Measurements from ENCODE around the gene KLHDC2. TPM values are rescaled to one million over a fixed set of nuclear protein-coding genes. Genes with fewer than 3 reads are reported as not detected.
"Not testable (repeated sequence)": the region's sequence is repeated elsewhere in the genome, so short reads cannot be mapped to it uniquely, and the experiment has no call there.

KLHDC2 gene, protein sequence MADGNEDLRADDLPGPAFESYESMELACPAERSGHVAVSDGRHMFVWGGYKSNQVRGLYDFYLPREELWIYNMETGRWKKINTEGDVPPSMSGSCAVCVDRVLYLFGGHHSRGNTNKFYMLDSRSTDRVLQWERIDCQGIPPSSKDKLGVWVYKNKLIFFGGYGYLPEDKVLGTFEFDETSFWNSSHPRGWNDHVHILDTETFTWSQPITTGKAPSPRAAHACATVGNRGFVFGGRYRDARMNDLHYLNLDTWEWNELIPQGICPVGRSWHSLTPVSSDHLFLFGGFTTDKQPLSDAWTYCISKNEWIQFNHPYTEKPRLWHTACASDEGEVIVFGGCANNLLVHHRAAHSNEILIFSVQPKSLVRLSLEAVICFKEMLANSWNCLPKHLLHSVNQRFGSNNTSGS
- 10 to 100 TPM; 38.4 to 74.3 (median 66.2) TPM for total RNA-seq

DNA sequence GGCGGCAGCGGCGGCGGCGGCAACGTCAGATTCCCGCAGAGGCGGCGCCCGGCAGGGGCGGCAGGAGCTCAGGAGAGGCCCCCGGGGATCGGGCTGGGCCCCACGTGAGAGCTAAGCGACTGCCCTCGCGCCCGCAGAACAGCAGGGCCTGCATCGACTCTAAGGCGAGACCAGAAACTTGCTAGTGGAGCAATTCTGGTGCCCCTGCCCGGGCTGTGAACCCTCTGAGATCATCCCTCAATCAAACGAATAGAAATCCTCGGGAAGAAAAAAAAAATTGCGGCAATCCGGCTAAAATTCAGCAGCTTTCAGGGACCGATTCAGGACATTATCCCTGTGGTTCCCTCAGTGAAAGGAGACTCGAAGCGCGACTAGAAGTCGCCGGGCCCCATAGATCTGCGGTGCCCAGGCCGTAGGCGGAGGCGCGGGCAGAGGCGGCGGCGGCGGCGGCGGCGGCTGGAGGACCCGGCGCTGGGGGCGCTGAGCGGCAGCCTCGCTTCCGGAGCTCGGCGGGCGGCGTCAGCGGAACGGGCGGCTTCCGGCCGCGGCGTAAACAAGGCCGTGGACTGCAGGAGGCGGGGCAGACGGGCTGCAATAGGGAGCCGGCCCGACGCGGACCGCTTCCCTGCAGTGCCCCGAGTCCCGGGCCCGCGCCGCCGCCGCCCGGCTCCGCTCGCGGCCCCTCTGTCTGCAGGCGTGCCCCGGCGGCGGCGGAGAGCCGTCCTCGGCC is at the start of gene KLHDC2:
TSS of gene KLHDC2 (plus strand) at position 583 of the 730 bp plus-strand sequence. CDS start 316 bp downstream, outside the sequence.
- no peaks in the 10 kb centered on the region for H3K27me3 ChIP-seq
- WGBS, 2 donors: 1% methylated on average over 59 to 67 of the region's 86 CpGs

GRCh38 chr14:49720744-49721143 is 47.2 kb upstream of the KLHDC2 start:
- no peak overlapping the region for H3K4me3 ChIP-seq
- H3K27me3 ChIP-seq: no peaks in the 10 kb centered on the region
- H3K4me1 ChIP-seq: no peaks in the 10 kb centered on the region
- no peak for TF ChIP-seq EP300 (IDR thresholded peaks at IDR 0.05)
- no peak for TF ChIP-seq CTCF (IDR thresholded peaks at IDR 0.05)
- no peak for TF ChIP-seq POLR2A (IDR thresholded peaks at IDR 0.05)
- peaks cover 0 to 78% (median 2%) of the 10 kb centered on the region in 3 donors for H3K36me3 ChIP-seq
- no peak overlapping the region for H3K27ac ChIP-seq
- DNase-seq (ENCODE audit: low spot score in 2 of 2): no peak
- H3K9me3 ChIP-seq: no peaks in the 10 kb centered on the region

More for the DNA sequence above, at the start of gene KLHDC2:
- H3K4me3 ChIP-seq: peak within 1 kb of the TSS; percentile 74 to 98 (median 90)
- H3K27ac ChIP-seq: peak within 1 kb of the TSS; percentile 91 to 99 (median 96)
- DNase-seq (ENCODE audit: low spot score in 2 of 2): peak; percentile 72 to 73
- peaks cover 0 to 37% (median 29%) of the 10 kb centered on the region in 4 donors for H3K4me1 ChIP-seq
- peak; percentile 92 to 96 for TF ChIP-seq POLR2A (IDR thresholded peaks at IDR 0.05)
- peak; percentile 18 to 76 (median 51) for TF ChIP-seq CTCF (IDR thresholded peaks at IDR 0.05)
- peak in 1 of 2 donors; percentile 68 for TF ChIP-seq EP300 (IDR thresholded peaks at IDR 0.05)
- H3K9me3 ChIP-seq: no peaks in the 10 kb centered on the region
- H3K36me3 ChIP-seq: peaks cover 0 to 20% (median 0%) of the 10 kb centered on the region in 3 donors

- 77 to 82% methylated on average over 9 of the region's 9 CpGs for WGBS, 2 donors
- not testable (repeated sequence) for H3K9me3 ChIP-seq; H3K4me3 ChIP-seq; H3K27ac ChIP-seq; H3K27me3 ChIP-seq; DNase-seq (ENCODE audit: low spot score in 2 of 2); H3K4me1 ChIP-seq
- peaks cover 0 to 82% (median 0%) of the 10 kb centered on the region in 3 donors for H3K36me3 ChIP-seq
Observed at GRCh38 chr14:49721733-49722435, 46.1 kb upstream of the KLHDC2 start.

DNA sequence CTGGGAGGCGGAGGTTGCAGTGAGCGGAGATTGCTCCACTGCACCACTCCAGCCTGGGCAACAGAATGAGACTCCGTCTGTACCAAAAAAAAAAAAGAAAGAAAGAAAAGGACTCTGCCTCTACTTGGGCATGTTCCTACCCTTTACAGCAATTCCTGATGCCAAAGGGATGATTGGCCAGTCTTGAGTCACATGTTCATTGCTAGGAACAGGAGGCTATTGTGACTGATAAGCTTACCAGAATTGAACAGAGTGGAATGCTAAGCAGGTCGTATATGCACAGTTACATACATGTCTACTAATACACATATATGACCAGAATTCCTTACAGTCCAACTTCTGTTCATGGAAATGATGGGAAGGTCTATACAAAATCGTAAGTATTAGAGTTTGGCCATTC is 40.8 kb upstream of the KLHDC2 start:
- no peak for DNase-seq (ENCODE audit: low spot score in 2 of 2)
- 79 to 80% methylated on average over 5 of the region's 5 CpGs for WGBS, 2 donors
- peaks cover 0 to 89% (median 0%) of the 10 kb centered on the region in 3 donors for H3K36me3 ChIP-seq
- H3K4me3 ChIP-seq: no peak overlapping the region
- H3K9me3 ChIP-seq: no peaks in the 10 kb centered on the region
- no peak overlapping the region for H3K27ac ChIP-seq
- no peaks in the 10 kb centered on the region for H3K4me1 ChIP-seq
- no peaks in the 10 kb centered on the region for H3K27me3 ChIP-seq
- no peak for TF ChIP-seq CTCF (IDR thresholded peaks at IDR 0.05)
- no peak for TF ChIP-seq POLR2A (IDR thresholded peaks at IDR 0.05)
- TF ChIP-seq EP300 (IDR thresholded peaks at IDR 0.05): no peak

- Histone ChIP-seq H3K4me3 (no peak overlapping the region), H3K4me1 (no peaks in the 10 kb centered on the region), H3K36me3 (peaks cover 0 to 68% (median 0%) of the 10 kb centered on the region in 3 donors), H3K27me3 (no peaks in the 10 kb centered on the region), H3K27ac (peak overlapping the region in 1 of 4 donors; percentile 24), H3K9me3 (no peaks in the 10 kb centered on the region)
- no peak for DNase-seq (ENCODE audit: low spot score in 2 of 2)
- 44 to 56% methylated on average over 3 of the region's 3 CpGs for WGBS, 2 donors
- TF ChIP-seq CTCF (IDR thresholded peaks at IDR 0.05): no peak
- TF ChIP-seq POLR2A (IDR thresholded peaks at IDR 0.05): no peak
- TF ChIP-seq EP300 (IDR thresholded peaks at IDR 0.05): no peak
Observed at GRCh38 chr14:49732896-49733295, 35.1 kb upstream of the KLHDC2 start.
